Breast epithelium (tissue), 3 donors: ENCODE results near the gene MARCHF9.

Experiments used
- CTCF ChIP-seq, 3 donors: fragments of 450-650 bp; IDR thresholded peaks; one replicate each; pipeline ENCODE4 v1.5.1; 2016 to 2017; ENCODE audit warnings: antibody characterized with exemption in 3 of 3, mild to moderate bottlenecking in 3 of 3, moderate library complexity in 3 of 3
- POLR2A ChIP-seq: fragments of 450-650 bp; IDR thresholded peaks from one replicate; pipeline ENCODE4 v1.6.1; 2016; ENCODE audit warnings: antibody characterized with exemption, mild to moderate bottlenecking, moderate library complexity
- POLR2AphosphoS5 ChIP-seq, 3 donors: sonication (generic); formaldehyde crosslinking; IDR thresholded peaks; one replicate each; pipeline ENCODE4 v1.6.1; 2017; ENCODE audit warnings: antibody characterized with exemption in 3 of 3

GRCh38 chr12:57797933-57798332 lies 43.0 kb downstream of the MARCHF9 start:
- TF ChIP-seq POLR2A (no peak), CTCF (IDR thresholded peaks at IDR 0.05) (no peak), POLR2AphosphoS5 (IDR thresholded peaks at IDR 0.05) (no peak)
